Measurements from ENCODE around the gene ELFN2.

The ELFN2 gene

GRCh38 chr22:37442537-37442936 is 15.3 kb upstream of the ELFN2 start:
- H3K9me3 ChIP-seq (ENCODE audit: control insufficient read depth, insufficient read depth, low read length): peaks cover 6% of the 10 kb centered on the region; the same call in 1 of the 2 replicates
- no peak overlapping the region for H3K9ac ChIP-seq (ENCODE audit: low read depth, low read length)
- H3K36me3 ChIP-seq (ENCODE audit: insufficient read depth, low read length): no peaks in the 10 kb centered on the region
- no peaks in the 10 kb centered on the region for H3K4me1 ChIP-seq (ENCODE audit: insufficient read depth, low read length)

- Histone ChIP-seq H3K36me3 (ENCODE audit: insufficient read depth, low read length) (no peaks in the 10 kb centered on the region), H3K9ac (ENCODE audit: low read depth, low read length) (no peak overlapping the region)
These were observed 14.9 kb upstream of the ELFN2 start for GRCh38 chr22:37442135-37442534.

GRCh38 chr22:37440875-37441274 is 13.6 kb upstream of the ELFN2 start:
- Histone ChIP-seq H3K9me3 (ENCODE audit: control insufficient read depth, insufficient read depth, low read length) (peaks cover 6% of the 10 kb centered on the region; the same call in 1 of the 2 replicates), H3K36me3 (ENCODE audit: insufficient read depth, low read length) (no peaks in the 10 kb centered on the region), H3K9ac (ENCODE audit: low read depth, low read length) (no peak overlapping the region), H3K4me1 (ENCODE audit: insufficient read depth, low read length) (no peaks in the 10 kb centered on the region)

More at GRCh38 chr22:37442135-37442534, 14.9 kb upstream of the ELFN2 start:
- H3K4me1 ChIP-seq (ENCODE audit: insufficient read depth, low read length): no peaks in the 10 kb centered on the region
- H3K9me3 ChIP-seq (ENCODE audit: control insufficient read depth, insufficient read depth, low read length): peaks cover 6% of the 10 kb centered on the region; the same call in 1 of the 2 replicates

- no peak overlapping the region for H3K9ac ChIP-seq (ENCODE audit: low read depth, low read length)
- peaks cover 2% of the 10 kb centered on the region; the same call in 1 of the 2 replicates for H3K4me1 ChIP-seq (ENCODE audit: insufficient read depth, low read length)
- H3K36me3 ChIP-seq (ENCODE audit: insufficient read depth, low read length): no peaks in the 10 kb centered on the region
- H3K9me3 ChIP-seq (ENCODE audit: control insufficient read depth, insufficient read depth, low read length): peaks cover 6% of the 10 kb centered on the region; the same call in 1 of the 2 replicates
These were observed 12.1 kb upstream of the ELFN2 start for GRCh38 chr22:37439347-37439746.

DNA sequence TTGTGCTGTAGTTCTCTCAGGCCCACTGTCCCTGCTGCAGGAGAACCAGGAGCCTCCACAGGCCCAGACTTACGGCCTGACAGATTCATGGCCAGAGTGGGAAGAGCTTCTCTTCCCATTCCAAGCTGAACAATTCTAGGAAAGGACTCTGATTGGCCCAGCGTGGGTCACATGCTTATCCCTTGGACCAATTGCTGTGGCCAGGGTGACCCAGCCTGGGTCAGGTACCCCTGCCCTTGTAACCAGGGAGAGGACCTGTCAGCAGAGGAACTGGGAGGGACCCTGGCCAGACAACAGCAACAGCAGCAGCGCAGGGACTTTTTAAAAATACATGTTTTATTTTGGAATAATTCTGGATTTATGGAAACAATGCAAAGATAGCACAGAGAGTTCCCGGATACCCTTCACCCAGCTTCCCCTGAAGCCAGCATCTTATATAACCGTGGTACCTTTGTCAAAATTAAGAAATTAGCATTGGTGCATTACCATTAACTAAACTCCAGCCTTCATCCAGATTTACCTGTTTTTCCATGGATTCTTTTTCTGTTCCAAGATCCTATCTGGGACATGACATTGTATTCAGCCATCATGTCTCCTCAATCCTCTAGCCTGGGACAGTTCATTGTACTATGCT is 8.8 kb upstream of the ELFN2 start:
- Histone ChIP-seq H3K36me3 (ENCODE audit: insufficient read depth, low read length) (no peaks in the 10 kb centered on the region), H3K9me3 (ENCODE audit: control insufficient read depth, insufficient read depth, low read length) (peaks cover 7% of the 10 kb centered on the region; the same call in 1 of the 2 replicates), H3K4me1 (ENCODE audit: insufficient read depth, low read length) (peaks cover 11% of the 10 kb centered on the region), H3K9ac (ENCODE audit: low read depth, low read length) (no peak overlapping the region)

GRCh38 chr22:37433786-37434185 is 6.5 kb upstream of the ELFN2 start:
- Histone ChIP-seq H3K36me3 (ENCODE audit: insufficient read depth, low read length) (no peaks in the 10 kb centered on the region), H3K9ac (ENCODE audit: low read depth, low read length) (no peak overlapping the region)

GRCh38 chr22:37432708-37433054 is 5.4 kb upstream of the ELFN2 start:
- 0 out of 2 replicates have a peak, but pooled peaks cover 4% of the 10 kb centered on the region for H3K9me3 ChIP-seq (ENCODE audit: control insufficient read depth, insufficient read depth, low read length)
- H3K9ac ChIP-seq (ENCODE audit: low read depth, low read length): no peak overlapping the region
- H3K36me3 ChIP-seq (ENCODE audit: insufficient read depth, low read length): no peaks in the 10 kb centered on the region
- peaks cover 11% of the 10 kb centered on the region for H3K4me1 ChIP-seq (ENCODE audit: insufficient read depth, low read length)

More at GRCh38 chr22:37433786-37434185, 6.5 kb upstream of the ELFN2 start:
- Histone ChIP-seq H3K4me1 (ENCODE audit: insufficient read depth, low read length) (peaks cover 11% of the 10 kb centered on the region), H3K9me3 (ENCODE audit: control insufficient read depth, insufficient read depth, low read length) (0 out of 2 replicates have a peak, but pooled peaks cover 4% of the 10 kb centered on the region)

DNA sequence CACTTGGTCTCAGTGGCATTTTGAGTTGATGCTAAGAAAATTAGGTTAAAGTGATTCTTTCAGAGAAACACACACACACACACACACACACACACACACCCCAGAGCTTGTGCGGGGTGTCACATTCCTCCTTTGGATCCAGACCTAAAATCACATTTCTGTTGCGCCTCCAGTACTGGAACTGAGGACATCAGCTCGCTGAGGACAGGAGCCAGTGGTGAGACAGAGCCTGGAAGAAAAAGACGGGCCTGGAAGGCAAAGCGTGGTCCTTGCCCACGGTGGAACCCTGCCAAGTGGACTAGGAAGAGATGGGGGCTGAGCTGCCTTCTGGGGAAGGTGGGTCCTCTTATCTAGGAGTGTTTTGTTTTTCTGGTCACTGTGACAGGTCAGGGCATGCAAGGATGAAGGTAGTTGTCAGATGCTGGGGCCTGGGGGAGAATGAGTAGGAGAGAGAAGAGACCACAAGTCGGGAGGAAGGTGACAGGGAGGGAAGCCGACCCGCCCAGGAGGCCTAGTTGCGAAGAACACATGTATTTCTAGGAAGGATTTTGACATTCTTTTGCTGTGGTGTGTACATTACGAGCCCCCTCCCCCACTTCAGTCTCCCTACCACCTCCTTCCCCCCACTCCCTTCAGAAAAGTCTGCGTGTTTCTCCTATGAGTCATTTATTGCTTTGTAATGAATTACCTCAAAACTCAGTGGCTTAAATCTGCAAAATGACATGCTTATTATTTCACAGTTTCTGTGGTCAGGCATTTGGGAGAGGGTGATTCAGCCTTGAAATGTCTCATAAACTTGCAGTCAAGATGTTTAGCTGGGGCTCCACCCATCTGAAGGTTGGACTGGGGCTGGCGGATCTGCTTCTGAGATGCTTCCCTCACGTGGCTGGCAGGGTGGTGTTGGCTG is 4.8 kb upstream of the ELFN2 start:
- Histone ChIP-seq H3K36me3 (ENCODE audit: insufficient read depth, low read length) (no peaks in the 10 kb centered on the region), H3K4me1 (ENCODE audit: insufficient read depth, low read length) (peaks cover 11% of the 10 kb centered on the region), H3K9ac (ENCODE audit: low read depth, low read length) (no peak overlapping the region), H3K9me3 (ENCODE audit: control insufficient read depth, insufficient read depth, low read length) (0 out of 2 replicates have a peak, but pooled peaks cover 4% of the 10 kb centered on the region)

DNA sequence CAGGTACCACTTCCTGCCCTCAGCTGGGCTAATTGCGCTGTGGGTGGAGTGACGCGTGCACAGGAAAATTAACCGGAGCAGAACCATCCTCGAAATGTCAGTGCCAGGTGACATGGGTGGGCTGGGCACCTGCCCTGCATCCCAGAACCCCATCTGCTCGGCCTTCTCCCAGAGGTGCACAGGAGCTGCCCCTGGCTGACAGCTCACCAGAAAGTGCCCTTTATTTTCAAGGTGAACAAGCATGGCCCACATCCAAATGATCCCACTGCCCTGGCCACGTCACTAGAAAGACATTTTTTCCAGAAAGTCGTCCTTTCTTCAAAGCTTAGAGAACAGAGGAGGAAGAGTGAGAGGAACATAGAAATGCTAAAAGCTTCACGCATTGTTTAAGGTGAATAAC is 4.1 kb upstream of the ELFN2 start:
- H3K4me1 ChIP-seq (ENCODE audit: insufficient read depth, low read length): peaks cover 11% of the 10 kb centered on the region
- no peak overlapping the region for H3K9ac ChIP-seq (ENCODE audit: low read depth, low read length)
- H3K36me3 ChIP-seq (ENCODE audit: insufficient read depth, low read length): no peaks in the 10 kb centered on the region
- 0 out of 2 replicates have a peak, but pooled peaks cover 4% of the 10 kb centered on the region for H3K9me3 ChIP-seq (ENCODE audit: control insufficient read depth, insufficient read depth, low read length)

GRCh38 chr22:37430941-37431340 is 3.7 kb upstream of the ELFN2 start:
- peaks cover 11% of the 10 kb centered on the region for H3K4me1 ChIP-seq (ENCODE audit: insufficient read depth, low read length)
- H3K36me3 ChIP-seq (ENCODE audit: insufficient read depth, low read length): no peaks in the 10 kb centered on the region
- no peak overlapping the region for H3K9ac ChIP-seq (ENCODE audit: low read depth, low read length)
- H3K9me3 ChIP-seq (ENCODE audit: control insufficient read depth, insufficient read depth, low read length): 0 out of 2 replicates have a peak, but pooled peaks cover 4% of the 10 kb centered on the region

GRCh38 chr22:37428649-37429586 is 1.6 kb upstream of the ELFN2 start:
- Histone ChIP-seq H3K36me3 (ENCODE audit: insufficient read depth, low read length) (no peaks in the 10 kb centered on the region), H3K4me1 (ENCODE audit: insufficient read depth, low read length) (peaks cover 5% of the 10 kb centered on the region), H3K9ac (ENCODE audit: low read depth, low read length) (no peak overlapping the region), H3K9me3 (ENCODE audit: control insufficient read depth, insufficient read depth, low read length) (0 out of 2 replicates have a peak, but pooled peaks cover 4% of the 10 kb centered on the region)

DNA sequence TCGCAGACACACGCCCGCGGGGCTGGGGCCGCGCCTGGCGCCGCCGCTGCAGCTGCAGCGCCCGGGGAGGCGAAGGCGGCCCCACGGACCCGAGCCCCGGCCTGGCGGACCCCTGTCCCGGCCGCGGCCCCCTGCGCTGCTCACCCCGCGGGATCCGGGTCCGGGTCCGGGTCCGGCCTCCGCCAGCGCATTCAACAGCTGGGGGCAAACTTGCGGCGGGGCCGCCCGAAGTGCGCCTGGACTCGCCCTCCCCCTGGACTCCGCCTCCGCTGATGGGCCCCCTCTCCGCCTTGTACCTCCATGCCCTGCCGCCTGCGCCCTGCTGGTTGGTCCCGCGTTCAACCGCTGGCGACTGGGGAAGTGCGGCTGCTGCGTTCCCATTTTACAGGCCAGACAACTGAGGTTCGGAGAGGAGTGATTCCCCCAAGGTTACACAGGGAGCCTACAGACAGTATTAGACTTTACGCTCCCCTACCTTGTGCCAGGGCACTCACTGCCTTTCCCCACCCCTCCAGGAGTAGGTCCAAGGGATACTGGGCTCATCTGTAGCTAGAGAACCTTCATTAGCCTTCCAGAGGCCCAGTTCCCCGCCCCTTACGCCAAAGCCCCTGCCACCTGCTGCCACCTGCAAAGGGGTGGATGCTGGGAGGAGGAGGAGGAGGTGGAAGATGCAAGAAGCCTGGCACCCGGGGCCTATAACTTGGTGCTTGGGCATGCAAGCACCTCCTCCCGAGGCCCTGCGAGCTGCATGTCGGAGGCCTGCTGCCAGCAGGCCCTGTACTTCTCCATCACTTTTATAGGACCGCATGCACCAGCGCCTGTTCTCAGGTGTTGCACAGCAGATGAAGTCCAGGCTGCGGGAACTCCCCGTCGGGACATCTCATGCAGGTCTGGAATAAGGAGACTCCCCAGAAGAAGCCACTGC is 694 bp upstream of the ELFN2 start:
- Histone ChIP-seq H3K9me3 (ENCODE audit: control insufficient read depth, insufficient read depth, low read length) (0 out of 2 replicates have a peak, but pooled peaks cover 4% of the 10 kb centered on the region), H3K36me3 (ENCODE audit: insufficient read depth, low read length) (no peaks in the 10 kb centered on the region), H3K4me1 (ENCODE audit: insufficient read depth, low read length) (peaks cover 4% of the 10 kb centered on the region; the same call in 1 of the 2 replicates), H3K9ac (ENCODE audit: low read depth, low read length) (peak overlapping the region; percentile 49; the same call in 1 of the 2 replicates)

- Histone ChIP-seq H3K36me3 (ENCODE audit: insufficient read depth, low read length) (no peaks in the 10 kb centered on the region), H3K9ac (ENCODE audit: low read depth, low read length) (peak overlapping the region; percentile 49; the same call in 1 of the 2 replicates)
These were observed 559 bp downstream of the ELFN2 start for GRCh38 chr22:37426706-37427134.

More at GRCh38 chr22:37426706-37427134, 559 bp downstream of the ELFN2 start:
- H3K4me1 ChIP-seq (ENCODE audit: insufficient read depth, low read length): peaks cover under 1% of the 10 kb centered on the region; the same call in 1 of the 2 replicates
- no peaks in the 10 kb centered on the region for H3K9me3 ChIP-seq (ENCODE audit: control insufficient read depth, insufficient read depth, low read length)

All from ES-I3 (cell line).